ENCODE results near the gene RAB6B.

Gene RAB6B

DNA sequence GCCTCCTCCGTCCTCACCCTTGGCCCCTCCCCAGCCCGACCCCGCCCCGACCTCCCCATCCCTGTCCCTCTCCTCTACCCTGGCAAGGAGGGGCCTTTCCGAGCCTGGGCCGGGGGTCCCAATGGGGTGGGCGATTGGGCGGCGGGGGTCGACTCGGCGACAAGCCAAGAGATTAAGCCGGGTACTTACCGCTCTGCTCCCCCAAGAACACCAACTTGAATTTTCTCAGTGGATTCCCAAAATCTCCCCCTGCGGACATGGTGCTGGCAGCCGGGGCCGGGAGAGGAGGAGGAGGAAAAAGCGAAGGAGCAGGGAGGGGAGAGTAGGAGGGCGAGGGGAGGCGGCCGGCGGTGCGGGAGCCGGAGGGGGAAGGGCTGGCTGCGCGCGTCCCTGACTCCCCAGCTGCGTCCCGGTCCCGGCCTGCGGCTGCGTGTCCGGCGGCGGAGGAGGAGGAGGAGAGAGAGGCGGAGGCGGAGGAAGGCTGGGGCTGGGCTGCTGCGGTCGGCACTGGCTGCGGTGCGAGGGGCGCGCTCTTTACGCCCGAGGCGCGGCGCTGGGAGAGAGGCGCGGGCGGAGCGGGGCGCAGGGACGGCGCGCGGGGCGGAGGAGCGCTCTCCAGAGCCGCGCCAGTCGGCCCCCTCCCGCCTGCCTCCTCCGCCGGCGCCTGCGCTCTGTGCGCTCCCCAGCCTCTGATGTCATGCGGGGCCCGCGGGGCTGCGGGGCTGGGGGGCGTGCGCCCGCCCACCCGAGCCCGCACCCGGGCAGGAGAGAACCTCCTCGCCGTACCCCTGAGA is at the start of gene RAB6B:
RAB6B (minus strand) TSS at position 675 of the 794 bp plus-strand sequence; CDS start at position 259, 416 bp downstream.
- DNase-seq (ENCODE audit: low spot score), result peak; percentile 66

DNA sequence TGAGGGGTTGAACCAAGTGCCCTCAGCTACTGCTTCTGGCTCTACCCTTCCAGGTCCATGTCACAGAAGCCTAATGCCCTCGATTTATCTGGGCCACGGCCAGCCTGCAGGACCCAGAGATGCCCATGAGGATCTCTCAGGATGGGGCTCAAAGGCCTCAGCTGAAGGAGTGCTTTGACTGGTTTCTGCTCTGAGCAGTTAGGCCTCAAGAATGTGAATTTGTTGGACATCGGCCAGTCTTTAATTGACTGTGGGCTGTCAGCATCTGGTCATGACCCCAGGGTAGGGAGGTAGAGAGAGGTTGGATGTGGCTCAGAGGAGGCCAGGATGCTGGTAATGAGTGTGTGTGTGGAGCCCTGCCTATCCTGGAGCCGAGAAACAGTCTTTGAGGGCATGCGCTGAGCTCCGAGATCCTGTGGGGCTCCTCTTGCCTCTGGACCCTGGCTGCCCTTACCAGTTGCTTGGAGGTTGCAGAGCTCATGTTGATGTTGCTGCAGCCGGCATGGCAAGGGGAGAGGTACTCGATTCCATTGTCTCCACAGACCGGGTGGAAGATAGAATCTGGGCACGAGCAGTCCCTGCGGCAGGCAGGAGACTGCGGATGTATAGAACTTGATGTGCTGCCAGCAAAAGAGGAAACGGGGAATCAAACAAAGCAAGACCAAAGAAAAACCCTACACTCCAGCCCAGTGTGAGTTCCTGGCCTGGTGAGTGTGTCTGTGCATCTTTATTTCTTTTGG is 49.1 kb upstream of the RAB6B start:
- no peak for DNase-seq (ENCODE audit: low spot score)

DNA sequence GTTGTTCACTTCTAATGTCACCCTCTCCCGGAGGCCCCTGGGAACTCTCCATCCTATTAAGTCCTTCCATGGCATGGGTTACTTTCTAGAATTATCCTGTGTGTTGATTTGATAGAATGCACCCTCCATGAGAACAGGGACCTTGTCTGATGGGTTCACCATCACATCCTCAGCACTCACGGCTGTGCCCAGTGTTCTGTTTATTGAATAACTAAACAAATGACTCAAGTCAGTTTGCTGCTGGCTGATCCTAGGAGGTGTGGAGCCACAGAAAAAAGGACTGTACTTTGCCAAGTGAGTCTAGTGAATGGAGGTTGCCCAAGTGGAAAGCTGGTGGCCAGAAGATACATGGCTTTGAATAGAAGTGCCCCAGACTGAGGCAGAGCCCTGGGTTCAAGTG is 48.5 kb upstream of the RAB6B start:
- DNase-seq (ENCODE audit: low spot score), result no peak

DNA sequence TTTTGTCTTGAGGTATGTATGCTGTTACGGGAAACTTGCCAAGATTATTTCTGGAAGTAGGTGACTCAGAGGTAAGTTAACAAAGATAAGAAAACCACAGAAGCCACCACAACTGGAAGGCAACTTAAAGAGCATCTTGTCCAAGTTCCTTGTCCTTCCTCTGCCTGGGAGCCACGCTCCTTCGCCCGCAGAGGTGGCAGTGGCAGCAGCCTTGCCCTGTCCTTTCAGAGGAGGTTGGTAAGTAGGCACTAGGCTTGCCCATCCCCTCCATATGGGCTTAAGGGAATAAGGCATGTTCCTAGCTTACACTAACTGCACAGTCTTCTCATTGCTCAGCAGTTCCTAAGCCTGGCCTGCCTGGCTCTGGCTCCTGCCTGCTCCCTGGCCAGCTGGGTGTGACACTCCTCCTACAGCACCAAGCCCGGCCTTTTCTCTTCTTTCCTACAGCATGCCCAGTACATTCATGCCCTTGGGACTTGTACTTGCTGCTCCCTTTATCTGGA is 48.0 kb upstream of the RAB6B start:
- no peak for DNase-seq (ENCODE audit: low spot score)

DNA sequence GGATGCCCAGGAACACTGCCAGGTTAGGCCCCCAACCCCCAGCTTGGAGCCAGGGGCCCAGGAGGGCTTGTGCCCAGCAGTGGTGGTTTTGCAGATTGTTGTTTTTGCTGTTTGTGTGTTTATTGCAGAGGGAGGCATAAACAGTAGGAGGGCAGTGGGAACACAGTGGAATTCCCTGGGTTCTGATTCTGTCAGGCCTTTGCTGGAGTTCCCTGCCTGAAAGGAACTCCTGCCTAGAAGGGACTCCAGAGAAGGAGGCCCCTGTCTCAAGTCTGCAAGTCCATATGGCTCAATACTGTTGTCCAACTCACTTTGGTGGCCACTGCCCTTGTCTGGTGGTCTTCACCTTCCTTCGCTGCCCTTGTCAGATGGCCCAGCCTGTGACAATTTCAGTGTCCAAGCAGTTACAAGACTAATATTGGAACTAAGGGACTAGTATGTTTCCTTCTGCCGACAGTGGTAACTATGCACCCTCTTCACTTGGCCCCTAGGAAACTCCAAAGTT is 47.4 kb upstream of the RAB6B start:
- DNase-seq (ENCODE audit: low spot score), result no peak

DNA sequence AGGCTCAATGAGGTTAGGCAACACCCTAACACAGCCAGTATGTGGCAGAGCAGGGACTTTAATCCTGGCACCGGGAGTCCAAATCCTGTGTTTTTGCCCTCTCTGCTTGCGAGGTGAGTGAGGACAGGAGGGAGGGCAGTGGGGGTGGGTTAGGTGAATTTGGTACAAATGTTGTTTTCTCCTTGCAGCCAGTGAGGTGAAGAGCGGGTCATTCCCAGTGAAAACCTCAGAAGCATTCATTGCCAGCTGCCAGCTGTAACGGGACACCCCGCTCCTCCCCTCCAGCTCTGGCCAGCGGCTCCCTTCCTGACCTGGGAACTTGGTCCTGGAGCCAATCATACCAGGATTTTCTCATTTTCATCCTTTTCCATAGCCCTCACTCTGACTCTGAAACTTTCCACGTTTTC is 45.7 kb upstream of the RAB6B start:
- no peak for DNase-seq (ENCODE audit: low spot score)

DNA sequence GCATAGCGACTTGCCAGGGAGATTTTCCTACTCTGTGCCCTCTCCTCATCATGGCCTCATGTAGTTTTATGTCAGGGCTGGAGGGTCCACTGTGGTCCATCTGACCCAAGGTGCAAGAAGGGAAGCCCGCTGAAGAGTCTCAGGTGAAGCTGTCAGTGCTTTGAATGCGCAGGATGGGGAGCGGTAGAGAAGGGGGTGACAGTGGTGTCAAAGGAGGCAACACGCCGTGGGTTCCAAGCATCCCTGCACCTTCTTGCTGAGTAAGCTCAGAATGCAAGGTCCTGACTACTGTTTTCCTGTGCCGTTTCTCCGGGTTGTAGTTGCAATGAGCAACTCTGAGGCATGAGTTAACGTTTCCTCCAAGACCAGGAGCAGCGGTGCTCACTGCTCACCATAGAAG is 44.9 kb upstream of the RAB6B start:
- DNase-seq (ENCODE audit: low spot score), result no peak

DNA sequence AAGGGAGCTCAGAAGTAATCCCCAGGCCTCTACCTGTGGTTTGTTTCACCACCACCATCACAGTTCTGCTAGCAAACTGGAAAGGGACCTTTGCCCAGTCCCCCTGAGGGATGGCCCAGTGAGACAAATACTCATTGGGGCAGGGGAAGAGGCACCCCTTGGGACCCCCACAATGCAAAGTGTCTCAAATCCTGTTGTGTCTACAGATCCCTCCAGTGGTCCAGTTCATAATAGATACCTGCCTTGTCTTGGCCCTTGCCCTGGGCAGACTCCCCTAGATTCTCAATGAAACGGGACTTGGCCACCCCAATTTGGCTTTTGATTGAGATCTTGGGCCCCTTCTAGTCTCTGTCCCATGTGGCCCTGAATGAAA is 43.8 kb upstream of the RAB6B start:
- no peak for DNase-seq (ENCODE audit: low spot score)

DNA sequence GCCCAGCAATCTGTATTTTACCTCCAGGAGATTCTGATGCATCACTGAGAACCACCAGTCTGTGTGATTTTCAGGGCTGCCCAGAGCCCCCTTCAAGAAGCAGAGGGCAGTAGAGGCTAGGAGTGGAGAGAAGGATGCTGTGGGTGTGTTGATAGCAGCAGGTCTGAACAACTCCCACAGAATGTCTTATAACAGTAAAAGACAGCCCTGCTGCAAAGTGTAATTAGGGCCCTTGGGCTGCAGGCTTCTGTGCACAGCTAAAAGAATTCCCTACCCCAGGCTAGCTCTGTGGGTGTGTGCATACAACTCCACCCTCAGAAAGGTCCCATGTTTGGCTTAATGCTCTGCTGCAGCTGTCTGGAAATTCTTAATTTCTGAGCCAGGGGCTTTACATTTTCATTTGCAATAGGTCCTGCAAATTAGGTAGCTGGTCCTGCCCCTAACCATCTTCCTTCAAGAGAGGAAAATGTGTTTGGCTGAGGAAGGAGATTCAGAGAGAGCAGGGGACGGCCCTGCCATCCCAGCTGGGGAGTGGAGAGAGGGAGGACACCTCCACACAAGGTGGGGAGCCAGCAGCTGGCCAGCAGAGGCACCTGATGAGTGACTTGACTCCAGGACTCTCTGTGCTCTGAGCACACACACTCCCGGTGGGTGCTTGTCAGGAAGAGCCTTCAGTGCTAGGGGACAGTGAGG is 43.2 kb upstream of the RAB6B start:
- DNase-seq (ENCODE audit: low spot score), result no peak

DNA sequence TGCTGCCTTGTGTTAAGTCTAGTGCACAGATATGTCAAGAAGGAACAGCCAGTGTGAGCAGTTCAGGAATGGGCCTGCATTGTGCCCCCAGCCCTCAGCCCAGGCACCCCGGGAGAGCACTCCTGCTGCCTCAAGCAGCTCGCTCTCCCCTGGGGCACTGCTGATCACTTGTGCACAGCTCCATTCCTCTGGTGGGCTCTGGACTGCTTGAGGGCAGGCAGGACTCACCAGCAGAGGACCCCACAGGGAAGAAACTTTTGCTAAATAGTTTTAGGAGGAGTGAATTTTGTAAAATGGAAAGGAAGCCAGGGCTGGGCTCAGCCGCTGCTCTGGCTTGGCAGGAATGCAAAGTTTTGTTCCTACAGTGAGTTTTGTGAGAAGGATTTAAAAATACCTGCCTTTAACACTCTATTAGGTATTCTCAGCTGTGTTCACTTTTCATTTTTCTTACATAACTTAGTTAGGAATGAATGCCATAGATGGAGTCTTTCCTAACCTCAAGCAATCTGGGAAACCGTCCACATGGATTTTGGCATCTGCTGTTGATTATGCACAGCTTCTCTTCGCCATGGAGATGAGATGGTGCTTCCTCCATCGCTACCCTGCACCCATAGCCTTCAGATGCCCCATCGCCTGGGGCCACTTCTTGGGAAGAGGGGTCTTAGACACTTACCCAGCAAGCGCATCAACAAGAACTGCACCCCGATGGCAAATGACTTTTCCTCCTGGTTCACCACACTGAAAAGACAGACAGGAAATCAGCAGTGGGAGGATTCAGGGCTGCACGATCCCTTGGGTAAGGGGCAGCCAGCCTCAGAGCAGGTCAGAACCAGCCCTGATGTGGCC is 42.3 kb upstream of the RAB6B start:
- no peak for DNase-seq (ENCODE audit: low spot score)

DNA sequence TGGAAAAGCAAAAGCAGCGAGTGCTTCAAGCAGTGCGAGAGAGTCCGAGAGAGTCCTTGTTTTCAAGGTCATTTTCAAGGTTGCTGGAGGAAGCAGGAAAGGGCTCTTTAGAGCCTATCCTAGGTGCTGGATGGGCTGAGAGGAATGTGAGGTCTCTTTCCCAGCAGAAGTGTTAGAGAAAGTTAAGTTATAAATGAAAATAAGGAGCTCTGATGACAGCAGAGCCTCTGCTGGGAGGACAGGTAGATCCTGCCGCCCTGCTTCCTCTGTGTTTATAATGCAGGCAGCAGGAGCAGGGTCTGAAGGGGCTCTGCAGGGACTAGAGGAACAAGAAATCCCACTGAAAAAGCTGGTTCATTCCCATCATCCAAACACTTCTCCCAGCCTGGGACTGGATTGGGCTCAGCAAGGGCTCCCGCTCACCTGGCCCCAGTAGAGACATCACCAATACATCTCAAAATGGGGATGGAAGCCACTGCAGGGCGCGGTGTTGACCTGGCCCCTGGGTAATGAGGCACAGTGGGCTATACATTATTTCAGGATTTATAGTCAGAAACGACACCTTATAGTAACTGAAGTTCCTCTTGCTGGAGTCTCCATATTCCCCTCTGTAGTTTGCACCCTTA is 41.5 kb upstream of the RAB6B start:
- no peak for DNase-seq (ENCODE audit: low spot score)

DNA sequence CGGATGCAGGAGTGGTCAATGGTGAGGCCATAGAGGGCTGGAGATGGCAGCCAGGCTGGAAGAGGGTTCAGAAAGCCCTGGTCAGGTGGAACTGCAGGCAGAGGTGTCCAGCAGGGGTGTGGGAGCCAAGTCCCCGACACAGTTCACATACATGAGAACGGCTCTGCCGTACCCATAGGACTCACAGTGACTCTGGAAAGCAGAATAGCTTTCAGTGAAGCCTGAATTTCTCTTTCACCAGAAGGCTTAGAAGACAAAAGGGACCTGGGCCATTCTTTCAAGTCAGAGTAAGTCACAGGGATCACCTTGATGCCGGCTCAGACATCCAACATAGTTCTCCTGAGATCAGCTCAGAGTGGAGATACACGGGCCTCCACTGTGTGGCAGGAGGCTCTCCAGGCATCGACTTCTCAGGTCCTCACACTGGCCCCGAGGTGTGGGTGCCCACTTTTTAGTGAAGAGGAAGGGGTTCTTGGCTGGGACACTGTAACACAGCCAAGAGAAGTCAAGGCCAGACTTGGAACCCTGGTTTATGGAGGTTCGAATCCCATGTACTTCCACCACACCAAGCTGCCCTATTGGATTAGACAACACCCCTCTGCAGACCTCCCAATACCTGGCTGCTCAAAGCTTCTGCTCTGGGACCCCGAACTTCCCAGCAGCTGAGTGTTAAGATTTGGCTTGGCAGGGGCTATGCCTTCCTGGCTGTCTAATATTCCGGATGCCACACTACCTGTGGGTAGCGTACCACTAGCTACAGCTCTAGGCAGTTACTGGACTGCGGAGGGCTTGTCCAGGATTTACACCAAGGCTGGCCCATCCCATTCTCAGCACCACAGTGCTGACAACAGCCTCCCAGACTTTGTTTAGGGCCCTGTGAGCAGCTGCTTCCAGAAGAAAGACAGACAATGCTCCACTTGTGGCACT is 40.4 kb upstream of the RAB6B start:
- DNase-seq (ENCODE audit: low spot score), result no peak

DNA sequence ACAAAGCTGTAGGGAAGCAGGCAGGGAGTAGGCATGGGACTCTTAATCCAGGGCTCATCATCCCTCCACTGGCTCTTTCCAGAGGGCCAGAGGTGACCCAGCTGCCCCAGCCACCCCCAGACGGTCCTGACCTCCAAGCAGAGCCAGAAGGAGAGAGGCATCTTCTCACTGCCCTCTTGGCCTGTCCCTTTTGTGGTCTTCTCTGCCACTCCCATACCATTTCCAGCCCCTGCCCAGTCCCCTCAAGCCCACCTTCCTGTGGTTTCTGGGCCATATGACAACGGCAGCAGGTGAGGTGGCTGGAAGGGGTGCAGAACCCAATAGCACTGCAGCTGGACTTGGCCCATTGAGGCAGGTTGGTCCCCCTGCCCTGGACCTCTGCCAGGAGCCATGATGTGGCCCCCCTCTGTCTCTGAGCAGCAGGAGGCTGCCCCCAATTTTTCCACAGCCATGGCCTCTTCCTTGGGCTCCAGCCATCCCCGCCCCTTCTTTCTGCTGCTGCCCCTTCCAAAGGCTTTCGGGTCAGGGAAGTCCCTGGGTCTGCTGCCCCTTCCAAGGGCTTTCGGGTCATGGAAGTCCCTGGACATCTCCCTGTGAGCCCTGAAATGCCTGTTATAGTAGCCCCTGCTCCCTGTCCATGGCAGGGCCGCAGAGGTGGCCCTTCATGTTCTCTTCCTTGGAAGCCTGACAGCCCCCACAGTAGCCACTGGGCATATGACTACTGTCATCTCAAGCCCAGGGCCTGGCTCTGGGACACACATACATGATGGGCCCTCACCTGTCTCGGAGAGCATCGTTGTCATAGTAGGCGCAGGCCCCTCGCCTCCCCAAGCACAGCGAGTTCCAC is 39.5 kb upstream of the RAB6B start:
- DNase-seq (ENCODE audit: low spot score), result no peak

DNA sequence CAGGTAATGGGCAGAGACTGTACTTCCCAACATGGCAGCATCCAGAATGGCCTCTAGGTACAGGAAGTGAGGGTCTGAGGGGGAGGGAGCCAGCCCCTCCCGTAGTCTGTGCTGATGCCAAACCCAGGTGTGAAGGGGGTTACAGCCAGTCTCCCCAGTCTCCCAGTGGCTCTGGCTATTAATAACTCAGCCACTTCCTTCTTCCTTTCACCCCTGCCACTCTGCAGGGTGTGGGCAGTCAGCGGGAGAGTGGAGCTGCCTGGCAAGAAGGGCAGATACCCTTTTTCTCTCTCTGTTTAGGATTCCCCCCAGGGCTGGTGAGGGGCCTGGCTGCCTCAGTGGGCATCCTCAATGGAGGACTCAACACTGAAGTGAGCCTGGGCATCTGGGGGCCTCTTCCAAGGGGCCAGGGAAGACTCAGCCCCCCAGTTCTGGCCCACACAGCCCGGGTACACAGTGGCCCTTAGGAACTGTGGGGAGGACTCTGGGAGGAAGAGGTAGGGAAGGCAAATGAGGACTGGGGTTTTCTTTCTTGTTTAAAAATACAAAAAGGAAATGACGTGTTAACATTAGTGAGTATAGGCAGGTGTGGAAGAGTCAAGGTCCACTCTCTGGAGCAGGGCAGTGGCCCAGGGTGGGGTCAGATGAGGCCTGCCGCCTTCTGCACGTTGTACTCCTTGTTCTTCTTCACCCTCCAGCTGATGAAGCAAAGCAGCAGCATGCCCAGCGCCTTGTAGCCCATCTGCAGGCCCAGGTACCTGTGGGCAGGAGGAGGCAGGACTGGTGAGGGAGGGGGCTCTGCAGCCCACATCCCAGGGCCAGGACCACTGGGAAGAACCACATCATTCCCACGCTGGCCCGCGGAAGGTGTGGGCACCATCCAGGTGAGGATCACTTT is 38.6 kb upstream of the RAB6B start:
- no peak for DNase-seq (ENCODE audit: low spot score)

DNA sequence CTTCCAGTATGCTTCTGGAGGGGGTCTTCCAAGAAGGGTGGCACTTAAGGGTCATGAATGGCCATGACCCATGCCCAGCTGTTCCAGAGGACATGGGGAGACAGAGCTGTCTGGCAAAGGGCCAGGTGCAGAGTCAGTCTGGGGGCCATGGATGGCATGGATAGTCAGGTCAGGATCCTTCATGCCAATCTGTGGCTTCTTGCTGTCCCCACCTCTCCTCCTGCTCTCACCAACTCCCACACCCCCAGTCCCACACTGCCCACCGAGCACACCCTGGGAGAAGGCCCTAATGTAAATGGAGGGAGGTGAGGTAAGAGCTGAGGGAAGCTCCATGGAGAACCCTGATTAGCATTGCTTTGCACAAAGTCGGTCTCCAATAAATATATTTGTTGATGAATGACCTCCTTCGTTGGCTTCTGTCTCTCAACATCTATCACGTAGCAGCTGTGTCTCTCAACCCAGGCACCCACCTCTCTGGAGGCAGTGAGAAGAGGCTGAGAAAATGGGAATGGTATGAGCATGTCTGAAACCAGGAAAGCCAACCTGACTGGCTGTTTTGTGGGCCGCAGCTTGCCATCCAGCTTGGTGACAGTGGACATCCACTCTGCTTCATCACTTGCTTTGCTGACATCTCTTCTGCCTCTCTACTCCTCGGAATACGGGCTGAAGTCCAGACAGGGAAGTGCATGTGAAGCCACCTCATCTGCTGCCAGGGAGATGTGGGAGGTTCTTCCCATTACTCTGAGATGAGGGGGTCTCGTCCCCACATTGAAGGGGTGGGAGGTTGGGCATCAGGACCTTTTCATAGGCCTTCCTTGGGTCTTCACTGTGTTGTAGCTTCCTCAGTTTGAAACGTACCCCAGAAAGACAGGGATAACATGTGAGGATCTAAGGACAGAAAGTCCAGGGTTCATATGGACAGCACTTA is 37.7 kb upstream of the RAB6B start:
- DNase-seq (ENCODE audit: low spot score), result no peak

DNA sequence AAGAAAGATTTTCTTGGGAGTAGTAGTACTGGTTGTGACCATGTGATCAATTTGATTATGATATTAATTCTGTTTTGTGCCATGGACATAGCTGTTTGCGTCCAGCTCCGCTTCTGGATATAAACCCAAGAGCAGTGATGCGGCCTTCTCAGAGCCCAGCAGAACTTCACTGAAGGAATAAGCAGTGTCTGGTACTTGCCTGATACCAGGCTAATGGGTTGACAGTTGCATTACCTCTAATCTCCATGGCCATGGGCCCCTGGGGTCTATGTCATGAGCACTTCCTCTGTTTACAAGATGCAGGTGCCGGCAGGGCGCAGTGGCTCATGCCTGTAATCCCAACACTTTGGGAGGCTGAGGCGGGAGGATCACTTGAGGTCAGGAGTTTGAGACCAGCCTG is 36.3 kb upstream of the RAB6B start:
- no peak for DNase-seq (ENCODE audit: low spot score)

DNA sequence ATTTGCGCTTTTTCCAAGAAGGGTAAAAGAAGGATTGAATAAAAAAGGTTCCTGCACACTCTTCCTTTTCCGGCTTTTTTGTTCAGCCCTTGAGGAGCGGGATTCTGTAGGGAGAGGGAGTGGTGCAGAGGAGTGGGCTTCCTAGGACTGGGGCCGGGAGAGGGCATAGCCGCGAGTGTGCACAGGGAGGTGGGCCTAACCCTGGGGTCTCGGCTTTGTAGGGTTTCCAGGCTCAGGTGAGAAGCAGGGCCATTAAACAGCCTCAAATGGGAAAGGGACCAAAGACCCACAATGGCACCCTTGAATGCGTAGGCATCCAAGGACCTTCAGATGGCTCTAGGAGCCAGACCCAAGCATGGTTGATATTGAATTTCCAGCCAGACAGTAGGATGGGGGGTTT is 35.4 kb upstream of the RAB6B start:
- no peak for DNase-seq (ENCODE audit: low spot score)
